ENCODE data around the gene SNCA. TPM values are rescaled to one million over a fixed set of nuclear protein-coding genes. Genes with fewer than 3 reads are reported as not detected.

SNCA gene
- total RNA-seq (2022; extraction: Qiagen RNA extraction; ENCODE audit: low read depth), result 0.09 to 0.56 TPM (median 0.24 TPM) in 4 of 5 replicates, not detected in the other

DNA sequence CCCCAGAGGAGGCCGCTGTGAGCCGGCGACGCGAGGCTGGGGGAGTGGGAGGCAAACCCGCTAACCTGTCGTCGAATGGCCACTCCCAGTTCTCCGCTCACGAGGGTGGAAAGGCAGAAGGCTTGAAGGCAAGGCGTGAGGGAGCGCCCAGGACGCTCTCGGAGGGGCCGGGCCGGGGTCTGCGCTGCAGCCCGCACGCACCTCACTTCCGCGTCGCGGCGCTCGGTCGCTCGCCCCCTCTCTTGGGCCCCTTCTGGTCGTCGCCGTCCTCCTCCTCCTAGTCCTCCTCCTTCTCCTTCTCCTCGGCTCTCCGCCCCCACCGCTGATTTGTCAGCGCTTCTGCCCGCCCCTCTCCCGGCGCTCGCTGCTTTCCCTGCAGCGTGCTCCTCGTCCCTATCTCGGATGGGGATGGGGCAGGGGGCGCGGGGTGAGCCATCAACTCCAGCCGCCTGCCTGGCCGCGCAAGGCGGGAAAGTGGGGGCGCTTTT lies at the start of gene SNCA:
Gene SNCA, minus strand, starts transcription at position 265 of the 488 bp plus-strand sequence. CDS start 1,494 bp downstream, outside the sequence.

Other genes starting within 250 kb of the SNCA start
- not detected in 5 replicates for gene MMRN1, start 57.7 kb upstream of the SNCA start, total RNA-seq (2022; extraction: Qiagen RNA extraction; ENCODE audit: low read depth)

Data from A549 treated with RU486 at 1 μM for 4 hours (cell line).